Chondrocyte (in vitro differentiated cells): ENCODE data around the gene HRK. TPM values are rescaled to one million over a fixed set of nuclear protein-coding genes. Genes with fewer than 3 reads are reported as not detected.

ENCODE experiments used
- DNase-seq: peaks from one replicate; pipeline ENCODE4 v3.0.0; 2021; ENCODE audit warnings: mixed read lengths, low spot score
- H3K27ac Mint-ChIP-seq: one replicate; pipeline ENCODE4 v1.8.0; 2021; ENCODE audit warnings: mild to moderate bottlenecking, moderate library complexity, mixed read lengths; ENCODE audit not compliant: unreplicated experiment
- H3K27me3 Mint-ChIP-seq: 2 replicates; pipeline ENCODE4 v1.8.0; 2021; ENCODE audit warnings: low read depth, mixed read lengths
- H3K36me3 Mint-ChIP-seq: 2 replicates; pipeline ENCODE4 v1.8.0; 2021; ENCODE audit warnings: low read depth, mixed read lengths
- H3K4me1 Mint-ChIP-seq: 2 replicates; pipeline ENCODE4 v1.8.0; 2021; ENCODE audit warnings: low read depth, mild to moderate bottlenecking, mixed read lengths
- H3K4me3 Mint-ChIP-seq: one replicate; pipeline ENCODE4 v1.8.0; 2021; ENCODE audit warnings: mild to moderate bottlenecking, moderate library complexity, mixed read lengths; ENCODE audit not compliant: unreplicated experiment
- H3K9me3 Mint-ChIP-seq: 2 replicates; pipeline ENCODE4 v1.8.0; 2021; ENCODE audit warnings: low read depth, mixed read lengths
- total RNA-seq: library from RNA; stranded (reverse); gene quantifications from 3 replicates; pipeline ENCODE4 v1.2.1, GENCODE V29; 2021
- TF ChIP-seq, protein P1 (sequence below): fragments of 200-600 bp; sonication (generic); IDR thresholded peaks from 2 replicates; pipeline ENCODE4 v1.5.0; 2021; ENCODE audit warnings: antibody characterized with exemption, mild to moderate bottlenecking, moderate library complexity

Gene HRK
- total RNA-seq, 1 donor from 2014 or later = 0.80 TPM

DNA sequence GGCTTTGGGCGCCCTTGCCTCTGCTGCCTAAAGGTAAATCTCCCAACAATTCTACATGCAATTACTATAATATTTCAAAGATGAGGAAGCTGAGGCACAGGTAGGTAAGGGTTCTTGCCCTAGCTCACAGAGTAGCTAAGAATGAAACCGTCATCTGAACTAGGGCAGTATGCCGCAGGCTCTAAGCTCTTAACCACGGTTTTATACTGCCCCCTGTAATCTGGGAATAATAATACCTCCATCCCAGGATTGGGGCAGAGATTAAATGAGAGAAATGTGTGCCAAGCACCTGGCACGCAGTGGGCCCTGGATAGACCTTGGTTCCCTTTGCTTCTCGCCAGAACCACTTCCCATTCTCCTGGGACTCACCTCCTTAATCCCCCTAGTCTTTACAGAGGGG lies 1.5 kb upstream of the HRK start:
- H3K27ac Mint-ChIP-seq = no peak overlapping the region
- no peak for DNase-seq

DNA sequence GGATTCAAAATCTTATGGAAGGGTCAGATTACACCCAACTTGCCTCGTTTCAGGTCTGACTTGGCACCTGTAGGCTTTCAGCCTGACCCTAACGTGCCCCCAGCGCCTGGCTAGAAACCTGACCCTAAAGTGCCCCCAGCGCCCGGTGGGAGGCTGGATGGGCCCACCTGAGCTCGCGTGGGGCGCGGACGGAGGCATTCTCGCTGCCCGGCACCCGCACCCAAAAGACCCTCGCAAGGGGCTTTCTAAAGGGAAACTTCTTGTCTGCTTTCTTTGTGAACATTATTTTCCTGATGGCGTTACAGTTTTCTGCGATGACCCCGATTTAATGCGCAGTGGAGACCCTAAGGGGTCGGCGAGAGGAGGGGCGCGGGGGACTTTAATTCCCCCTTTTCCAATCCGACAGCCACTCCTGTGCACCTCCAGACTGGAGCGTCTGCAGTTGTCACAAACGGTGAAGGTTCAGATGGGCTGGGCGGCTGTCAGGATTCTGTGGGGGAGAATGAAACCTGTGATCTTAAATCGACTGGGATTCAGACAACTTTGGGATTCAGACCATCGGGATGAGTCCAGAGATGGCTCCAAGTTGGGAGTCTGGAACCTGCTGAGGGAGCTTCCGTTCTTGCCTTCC lies 751 bp upstream of the HRK start:
- Mint-ChIP-seq H3K36me3 (peaks cover 3% of the 10 kb centered on the region), H3K4me3 (peak overlapping the region; percentile 60), H3K4me1 (peaks cover 32% of the 10 kb centered on the region), H3K27ac (peak overlapping the region; percentile 54), H3K9me3 (no peaks in the 10 kb centered on the region), H3K27me3 (peaks cover 49% of the 10 kb centered on the region)
- DNase-seq = no peak
- TF ChIP-seq, protein P1, sequence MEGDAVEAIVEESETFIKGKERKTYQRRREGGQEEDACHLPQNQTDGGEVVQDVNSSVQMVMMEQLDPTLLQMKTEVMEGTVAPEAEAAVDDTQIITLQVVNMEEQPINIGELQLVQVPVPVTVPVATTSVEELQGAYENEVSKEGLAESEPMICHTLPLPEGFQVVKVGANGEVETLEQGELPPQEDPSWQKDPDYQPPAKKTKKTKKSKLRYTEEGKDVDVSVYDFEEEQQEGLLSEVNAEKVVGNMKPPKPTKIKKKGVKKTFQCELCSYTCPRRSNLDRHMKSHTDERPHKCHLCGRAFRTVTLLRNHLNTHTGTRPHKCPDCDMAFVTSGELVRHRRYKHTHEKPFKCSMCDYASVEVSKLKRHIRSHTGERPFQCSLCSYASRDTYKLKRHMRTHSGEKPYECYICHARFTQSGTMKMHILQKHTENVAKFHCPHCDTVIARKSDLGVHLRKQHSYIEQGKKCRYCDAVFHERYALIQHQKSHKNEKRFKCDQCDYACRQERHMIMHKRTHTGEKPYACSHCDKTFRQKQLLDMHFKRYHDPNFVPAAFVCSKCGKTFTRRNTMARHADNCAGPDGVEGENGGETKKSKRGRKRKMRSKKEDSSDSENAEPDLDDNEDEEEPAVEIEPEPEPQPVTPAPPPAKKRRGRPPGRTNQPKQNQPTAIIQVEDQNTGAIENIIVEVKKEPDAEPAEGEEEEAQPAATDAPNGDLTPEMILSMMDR = no peak

More for the DNA sequence above, 1.5 kb upstream of the HRK start:
- H3K36me3 Mint-ChIP-seq = peaks cover 3% of the 10 kb centered on the region
- TF ChIP-seq, protein P1 = peak; percentile 77
- H3K4me1 Mint-ChIP-seq = peaks cover 32% of the 10 kb centered on the region
- H3K9me3 Mint-ChIP-seq = no peaks in the 10 kb centered on the region
- H3K4me3 Mint-ChIP-seq = no peak overlapping the region
- peaks cover 54% of the 10 kb centered on the region for H3K27me3 Mint-ChIP-seq

DNA sequence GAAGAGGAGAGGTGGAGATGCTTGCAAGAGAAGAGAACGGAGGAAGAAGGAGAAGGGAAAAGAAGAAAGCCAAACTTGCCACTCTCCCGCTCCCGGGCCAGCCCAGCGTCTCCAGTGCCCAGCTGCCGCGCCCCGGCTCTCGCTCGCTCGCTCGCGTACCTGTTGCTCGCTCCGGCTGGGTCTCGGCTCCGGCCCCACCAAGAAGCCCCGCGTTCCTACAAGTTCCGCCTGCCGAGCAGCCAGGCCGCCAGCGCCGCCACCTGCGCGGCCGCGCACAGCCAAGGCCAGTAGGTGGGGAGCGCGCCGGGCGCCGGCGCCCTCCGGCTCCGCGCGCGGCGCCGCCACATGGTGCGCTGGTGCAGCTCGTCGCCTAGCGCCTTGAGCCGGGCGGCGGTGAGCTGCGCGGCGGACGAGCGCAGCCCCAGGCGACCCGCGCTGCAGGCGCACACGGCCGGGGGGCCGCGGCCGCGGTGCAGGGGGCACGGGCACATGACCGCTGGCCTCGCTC lies 370 bp downstream of the HRK start:
- Mint-ChIP-seq H3K9me3 (no peaks in the 10 kb centered on the region), H3K27me3 (peaks cover 54% of the 10 kb centered on the region), H3K4me1 (peaks cover 38% of the 10 kb centered on the region), H3K4me3 (peak overlapping the region; percentile 76), H3K36me3 (peaks cover 3% of the 10 kb centered on the region), H3K27ac (no peak overlapping the region)
- TF ChIP-seq, protein P1 = peak; percentile 25
- no peak for DNase-seq

DNA sequence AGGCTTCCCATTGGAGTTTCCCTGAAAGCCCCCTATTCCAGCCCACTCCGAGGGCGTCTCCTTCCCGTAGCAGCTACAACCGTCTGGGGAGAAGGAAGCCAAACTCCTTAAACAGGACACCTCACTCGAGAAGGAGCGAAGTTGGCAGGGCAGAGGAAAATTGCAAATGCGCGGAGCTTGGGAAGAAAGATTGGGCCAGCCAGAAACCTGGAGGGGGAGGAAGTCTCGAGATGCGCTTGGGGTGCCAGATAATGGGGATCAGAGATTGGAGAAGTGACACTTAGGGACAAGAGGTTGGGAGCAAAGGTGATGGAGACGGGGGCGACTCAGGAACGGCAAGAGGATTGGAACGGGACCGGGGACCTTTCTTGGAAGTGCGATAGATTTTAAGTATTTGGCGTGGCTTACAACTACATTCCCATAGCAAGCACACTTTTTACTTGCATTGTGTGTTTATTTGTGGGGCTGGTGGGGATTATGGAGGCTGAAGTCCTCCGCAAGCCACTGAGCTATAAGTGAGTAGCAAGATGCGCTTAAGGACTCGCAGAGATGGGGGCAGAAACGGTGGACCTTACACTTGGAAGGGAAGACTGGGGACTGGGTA lies 926 bp downstream of the HRK start:
- Mint-ChIP-seq H3K9me3 (no peaks in the 10 kb centered on the region), H3K27me3 (peaks cover 53% of the 10 kb centered on the region), H3K4me1 (peaks cover 38% of the 10 kb centered on the region), H3K4me3 (peak overlapping the region; percentile 76), H3K36me3 (peaks cover 3% of the 10 kb centered on the region), H3K27ac (no peak overlapping the region)
- TF ChIP-seq, protein P1 = no peak
- DNase-seq = no peak

DNA sequence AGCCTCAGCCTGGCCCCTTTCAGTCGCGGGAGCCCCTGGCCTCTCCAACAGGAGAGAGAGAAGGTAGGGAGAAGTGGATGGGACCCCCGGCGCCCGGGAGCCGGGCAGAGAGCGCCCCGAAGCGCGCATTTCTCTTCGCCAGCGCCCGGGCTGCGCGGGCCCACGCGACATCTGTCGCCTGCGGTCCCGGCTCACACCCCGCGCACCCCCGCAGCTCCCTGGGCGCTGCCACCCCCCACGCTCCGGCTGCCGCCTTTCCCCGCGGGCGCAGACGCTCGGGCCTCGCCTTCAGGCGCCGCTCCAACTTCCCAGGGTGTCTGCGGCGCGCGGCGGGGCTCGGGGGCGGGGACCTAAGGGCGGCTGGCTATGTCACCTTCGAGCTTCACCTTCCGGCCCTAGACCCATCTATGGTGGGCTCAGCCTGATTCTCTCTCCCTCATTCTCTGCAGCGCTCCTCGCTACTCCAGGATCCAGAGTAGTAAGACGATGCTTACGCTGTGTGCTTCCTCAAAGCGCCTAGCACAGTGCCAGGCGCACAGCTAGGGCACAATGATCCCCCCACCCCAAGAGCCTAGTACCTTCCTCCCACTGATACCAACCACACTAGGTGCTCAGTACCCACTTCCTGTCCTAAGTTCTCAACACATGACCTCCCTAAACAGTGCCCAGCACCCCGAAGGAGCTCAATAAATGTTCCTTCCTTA lies 1.6 kb downstream of the HRK start:
- Mint-ChIP-seq H3K27ac (peak overlapping the region; percentile 32), H3K27me3 (peaks cover 53% of the 10 kb centered on the region), H3K4me1 (peaks cover 38% of the 10 kb centered on the region), H3K4me3 (peak overlapping the region; percentile 76), H3K36me3 (peaks cover 4% of the 10 kb centered on the region), H3K9me3 (peaks cover 2% of the 10 kb centered on the region)
- no peak for DNase-seq
- TF ChIP-seq, protein P1 = no peak
